Dermis lymphatic vessel endothelial cell (primary cell): ENCODE results near the gene PGP. TPM values are rescaled to one million over a fixed set of nuclear protein-coding genes. Genes with fewer than 3 reads are reported as not detected.

Source experiments
- total RNA-seq: library from RNA; depleted of rRNA; stranded (reverse); fragments of >200 nt; gene quantifications from 2 replicates; pipeline ENCODE4 v1.2.1, GENCODE V29; 2014

The PGP gene
- total RNA-seq: 5.9 and 9.1 TPM in 2 replicates

GRCh38 chr16:2214719-2214968 is at the start of gene PGP:
Gene PGP, minus strand, starts transcription at chr16:2214840. Its CDS starts 63 bp downstream, at chr16:2214777.

GRCh38 chr16:2251296-2252111 is 36.9 kb upstream of the PGP start, which contains the start of gene ECI1:
Gene ECI1, minus strand, starts transcription at chr16:2251587. Its CDS starts 21 bp downstream, at chr16:2251566.

GRCh38 chr16:2236337-2237101 is 21.9 kb upstream of the PGP start, which contains the start of gene DNASE1L2:
Gene DNASE1L2, plus strand, starts transcription at chr16:2236444. Its CDS starts 373 bp downstream, at chr16:2236817.

GRCh38 chr16:2223221-2223941 is 8.7 kb upstream of the PGP start, which contains the start of gene E4F1:
Gene E4F1, plus strand, starts transcription at chr16:2223591. Its CDS starts 23 bp downstream, at chr16:2223614.

GRCh38 chr16:2210386-2211365 is 4.0 kb downstream of the PGP start, which contains the start of gene BRICD5:
Gene BRICD5, minus strand, starts transcription at chr16:2210863. Its CDS starts 30 bp downstream, at chr16:2210833.

GRCh38 chr16:2205104-2205966 is 9.3 kb downstream of the PGP start, which contains the start of gene MLST8:
Gene MLST8, plus strand, starts transcription at chr16:2205454. Its CDS starts 632 bp downstream, at chr16:2206086.

GRCh38 chr16:2196162-2196980 is 18.3 kb downstream of the PGP start, which contains the start of gene CASKIN1:
Gene CASKIN1, minus strand, starts transcription at chr16:2196605. Its CDS starts 173 bp downstream, at chr16:2196432.

Other genes starting within 250 kb of the PGP start
- not detected in 2 replicates for gene RNF151, start 248.0 kb downstream of the PGP start, total RNA-seq
- gene TBL3, start 242.8 kb downstream of the PGP start, total RNA-seq: 21.0 and 27.2 TPM in 2 replicates
- 0.09 and 0.11 TPM in 2 replicates for gene NOXO1, start 233.4 kb downstream of the PGP start, total RNA-seq
- 8.9 and 9.1 TPM in 2 replicates for gene GFER, start 230.6 kb downstream of the PGP start, total RNA-seq
- 1.2 and 2.2 TPM in 2 replicates for gene SYNGR3, start 224.9 kb downstream of the PGP start, total RNA-seq
- 8.1 and 8.8 TPM in 2 replicates for gene ZNF598, start 205.0 kb downstream of the PGP start, total RNA-seq
- 0.43 and 0.52 TPM in 2 replicates for gene NPW, start 195.1 kb downstream of the PGP start, total RNA-seq
- gene NHERF2, start 187.9 kb downstream of the PGP start, total RNA-seq: 40.3 and 40.6 TPM in 2 replicates
- gene NTHL1, start 167.0 kb downstream of the PGP start, total RNA-seq: 25.9 and 29.7 TPM in 2 replicates
- 27.5 and 28.2 TPM in 2 replicates for gene TSC2, start 166.9 kb downstream of the PGP start, total RNA-seq
- gene PKD1, start 78.9 kb downstream of the PGP start, total RNA-seq: 18.9 and 20.3 TPM in 2 replicates
- 0.26 and 0.65 TPM in 2 replicates for gene RAB26, start 66.2 kb downstream of the PGP start, total RNA-seq
- 54.2 and 60.4 TPM in 2 replicates for gene TRAF7, start 59.1 kb downstream of the PGP start, total RNA-seq
- gene CASKIN1, start 18.2 kb downstream of the PGP start, total RNA-seq: 0.17 and 0.43 TPM in 2 replicates
- 10.6 and 10.7 TPM in 2 replicates for gene MLST8, start 9.4 kb downstream of the PGP start, total RNA-seq
- 1.1 and 1.7 TPM in 2 replicates for gene BRICD5, start 4.0 kb downstream of the PGP start, total RNA-seq
- gene E4F1, start 8.8 kb upstream of the PGP start, total RNA-seq: 20.9 and 22.1 TPM in 2 replicates
- gene DNASE1L2, start 21.6 kb upstream of the PGP start, total RNA-seq: 0.22 and 0.26 TPM in 2 replicates
- 27.7 and 31.9 TPM in 2 replicates for gene ECI1, start 36.7 kb upstream of the PGP start, total RNA-seq
- gene RNPS1, start 53.3 kb upstream of the PGP start, total RNA-seq: 29.7 and 44.9 TPM in 2 replicates
- 11.4 and 20.8 TPM in 2 replicates for gene ABCA3, start 125.9 kb upstream of the PGP start, total RNA-seq
- 7.0 and 9.1 TPM in 2 replicates for gene CCNF, start 214.6 kb upstream of the PGP start, total RNA-seq
- gene TEDC2, start 245.3 kb upstream of the PGP start, total RNA-seq: 1.7 and 2.1 TPM in 2 replicates